GM23338 (cell line): ENCODE data around the gene DCTPP1. TPM values are rescaled to one million over a fixed set of nuclear protein-coding genes. Genes with fewer than 3 reads are reported as not detected.

Experiments used
- ATAC-seq: fragments of 200-7000 bp; cut with Tn5 transposase; 3 replicates; pipeline ENCODE4 v1.9.1; 2020
- DNase-seq: peaks from one replicate; pipeline ENCODE4 v3.0.0-alpha.2; 2015; ENCODE audit warnings: low spot score
- H2AFZ ChIP-seq: fragments of 200-600 bp; sonication (generic); 2 replicates; pipeline ENCODE4 v1.8.0; 2016; ENCODE audit warnings: antibody characterized with exemption, mild to moderate bottlenecking, moderate library complexity
- H3F3A ChIP-seq: fragments of 200-600 bp; sonication (generic); replicated peaks from 2 replicates; pipeline ENCODE4 v1.8.0; 2017; ENCODE audit warnings: antibody characterized with exemption, mixed run types, low read depth
- H3K27ac ChIP-seq: fragments of 200-600 bp; sonication (generic); 2 replicates; pipeline ENCODE4 v1.6.1; 2016; ENCODE audit warnings: low read depth
- H3K27me3 ChIP-seq: fragments of 200-600 bp; sonication (generic); 2 replicates; pipeline ENCODE4 v1.8.0; 2016; ENCODE audit warnings: mild to moderate bottlenecking, mixed run types, moderate library complexity; ENCODE audit not compliant: insufficient read depth
- H3K36me3 ChIP-seq: fragments of 200-600 bp; sonication (generic); 2 replicates; pipeline ENCODE4 v1.8.0; 2016; ENCODE audit warnings: mild to moderate bottlenecking; ENCODE audit not compliant: insufficient read depth
- H3K4me1 ChIP-seq: fragments of 200-600 bp; sonication (generic); 2 replicates; pipeline ENCODE4 v1.8.0; 2016; ENCODE audit warnings: mild to moderate bottlenecking, moderate library complexity; ENCODE audit not compliant: insufficient read depth
- H3K4me2 ChIP-seq: fragments of 200-600 bp; sonication (generic); 2 replicates; pipeline ENCODE4 v1.7.1; 2017; ENCODE audit warnings: mixed run types
- H3K4me3 ChIP-seq: fragments of 200-600 bp; sonication (generic); 2 replicates; pipeline ENCODE4 v1.6.1; 2016; ENCODE audit warnings: mixed run types
- H3K79me2 ChIP-seq: fragments of 200-600 bp; sonication (generic); replicated peaks from 2 replicates; pipeline ENCODE4 v1.8.0; 2017; ENCODE audit warnings: mild to moderate bottlenecking; ENCODE audit not compliant: insufficient read depth
- H3K9me2 ChIP-seq: fragments of 200-600 bp; sonication (generic); 2 replicates; pipeline ENCODE4 v1.8.0; 2017; ENCODE audit not compliant: insufficient read depth
- H4K20me1 ChIP-seq: fragments of 200-600 bp; sonication (generic); replicated peaks from 2 replicates; pipeline ENCODE4 v1.8.0; 2017; ENCODE audit warnings: mild to moderate bottlenecking; ENCODE audit not compliant: insufficient read depth
- H3K27ac Mint-ChIP-seq: 2 replicates; pipeline ENCODE4 v1.8.0; 2020; ENCODE audit warnings: inconsistent platforms, mild to moderate bottlenecking, moderate library complexity, mixed read lengths
- H3K27me3 Mint-ChIP-seq: 3 replicates; pipeline ENCODE4 v1.8.0; 2022; ENCODE audit warnings: low read depth, mild to moderate bottlenecking, moderate library complexity, mixed read lengths, inconsistent platforms; ENCODE audit not compliant: insufficient read depth, poor library complexity
- H3K36me3 Mint-ChIP-seq: 3 replicates; pipeline ENCODE4 v1.8.0; 2021; ENCODE audit warnings: low read depth, mild to moderate bottlenecking, inconsistent platforms, moderate library complexity, mixed read lengths
- H3K4me1 Mint-ChIP-seq: 3 replicates; pipeline ENCODE4 v1.8.0; 2020; ENCODE audit warnings: mild to moderate bottlenecking, inconsistent platforms, mixed read lengths
- H3K4me3 Mint-ChIP-seq: 3 replicates; pipeline ENCODE4 v1.8.0; 2021; ENCODE audit warnings: moderate library complexity, mild to moderate bottlenecking, inconsistent platforms, mixed read lengths
- H3K9me3 Mint-ChIP-seq: 3 replicates; pipeline ENCODE4 v1.8.0; 2020; ENCODE audit warnings: moderate library complexity, mild to moderate bottlenecking, inconsistent platforms, mixed read lengths
- CREB1 ChIP-seq: fragments of 250-450 bp; sonication (Bioruptor Pico); IDR thresholded peaks from 2 replicates; pipeline ENCODE4 v1.5.0; 2020; ENCODE audit warnings: low read depth, mild to moderate bottlenecking, moderate library complexity
- CTCF ChIP-seq, 2 experiments: fragments of 200-600 bp in 1 of 2; sonication (generic) in 1 of 2; conservative IDR thresholded peaks; 2 replicates each; pipeline versions ENCODE4 v1.5.1 to v1.6.1; 2016 to 2017; ENCODE audit warnings: antibody characterized with exemption in 2 of 2, low read depth in 2 of 2, mild to moderate bottlenecking in 2 of 2, moderate library complexity in 1 of 2
- ETS1 ChIP-seq: IDR thresholded peaks from 2 replicates; pipeline ENCODE4 v1.6.1; 2016; ENCODE audit warnings: antibody characterized with exemption
- EZH2 ChIP-seq: fragments of 200-600 bp; sonication (generic); IDR thresholded peaks from one replicate; pipeline ENCODE4 v1.8.0; 2017; ENCODE audit warnings: antibody characterized with exemption, mild to moderate bottlenecking, low read depth; ENCODE audit not compliant: unreplicated experiment
- JUNB ChIP-seq: IDR thresholded peaks from one replicate; pipeline ENCODE4 v1.6.1; 2016; ENCODE audit warnings: antibody characterized with exemption; ENCODE audit not compliant: unreplicated experiment
- NANOG ChIP-seq: IDR thresholded peaks from 2 replicates; pipeline ENCODE4 v1.6.1; 2016; ENCODE audit warnings: antibody characterized with exemption, borderline replicate concordance
- POLR2AphosphoS5 ChIP-seq: IDR thresholded peaks from 2 replicates; pipeline ENCODE4 v1.6.1; 2016; ENCODE audit warnings: antibody characterized with exemption, low read depth
- ZNF114 ChIP-seq: fragments of 250-450 bp; sonication (Bioruptor Pico); IDR thresholded peaks from 2 replicates; pipeline ENCODE4 v1.5.0; 2020; ENCODE audit warnings: mild to moderate bottlenecking, moderate library complexity
- ZNF462 ChIP-seq: fragments of 250-450 bp; sonication (Bioruptor Pico); IDR thresholded peaks from 2 replicates; pipeline ENCODE4 v1.5.0; 2020; ENCODE audit warnings: mild to moderate bottlenecking, moderate library complexity
- polyA plus RNA-seq: library from polyadenylated mRNA; unstranded; fragments of >200 nt; fragmentation: Nextera tagmentation; extraction: Ambion mirVana; gene quantifications from 2 replicates; pipeline ENCODE4 v1.2.1, GENCODE V29; 2016
- total RNA-seq: library from RNA; depleted of rRNA; stranded (reverse); fragments of >200 nt; shearing (Covaris generic); gene quantifications from 2 replicates; pipeline ENCODE4 v1.2.3, GENCODE V29; 2014

Gene DCTPP1
- total and polyA plus RNA-seq, 2 experiments from 2014 or later: 54.1 to 58.3 TPM

GRCh38 chr16:30401768-30402425 lies 27.9 kb downstream of the DCTPP1 start:
- Mint-ChIP-seq H3K9me3 (no peaks in the 10 kb centered on the region), H3K36me3 (peaks cover 28% of the 10 kb centered on the region), H3K4me3 (peak overlapping the region; percentile 62), H3K27ac (peak overlapping the region; percentile 70; the same call in 1 of the 2 replicates), H3K27me3 (peaks cover 15% of the 10 kb centered on the region), H3K4me1 (peaks cover 25% of the 10 kb centered on the region)
- peaks cover 7% of the 10 kb centered on the region for H3K79me2 ChIP-seq
- H3K27me3 ChIP-seq: no peaks in the 10 kb centered on the region
- peaks cover 14% of the 10 kb centered on the region for H3K4me1 ChIP-seq
- H2AFZ ChIP-seq: no peak overlapping the region
- DNase-seq (no peak), ATAC-seq (no peak)
- no peaks in the 10 kb centered on the region for H3K9me2 ChIP-seq
- H3K4me3 ChIP-seq: no peak overlapping the region
- peaks cover 45% of the 10 kb centered on the region for H3F3A ChIP-seq
- no peak overlapping the region for H3K4me2 ChIP-seq
- TF ChIP-seq NANOG (no peak), POLR2AphosphoS5 (no peak), CTCF (conservative IDR thresholded peaks at IDR 0.05; ENCODE audit: low read depth in 2 of 2) (no peak), ETS1 (no peak), EZH2 (no peak), CREB1 (CRISPR knock-in tag) (no peak), ZNF114 (CRISPR knock-in tag) (no peak), ZNF462 (CRISPR knock-in tag) (no peak), JUNB (no peak)
- no peak overlapping the region for H3K27ac ChIP-seq
- peaks cover 6% of the 10 kb centered on the region; the same call in 1 of the 2 replicates for H3K36me3 ChIP-seq
- peaks cover 5% of the 10 kb centered on the region; the same call in 1 of the 2 replicates for H4K20me1 ChIP-seq
